Measurements from ENCODE around the gene DNER.
A peak's percentile ranks its signal among the peaks of the same experiment; 100 is the strongest.

Gene DNER

GRCh38 chr2:229425598-229425997 lies 288.8 kb downstream of the DNER start:
- TF ChIP-seq YY1 (IDR thresholded peaks at IDR 0.05; ENCODE audit: insufficient read depth, insufficient read length) = no peak
- TF ChIP-seq ZNF274 (IDR thresholded peaks at IDR 0.05; ENCODE audit: low read depth, low read length) = no peak
- TF ChIP-seq SUZ12 (IDR thresholded peaks at IDR 0.05; ENCODE audit: extremely low read depth, insufficient read depth, insufficient read length) = no peak
- Histone ChIP-seq H3K4me1 (ENCODE audit: insufficient read depth, insufficient read length) (no peaks in the 10 kb centered on the region), H3K36me3 (ENCODE audit: insufficient read depth, insufficient read length, low read length) (no peaks in the 10 kb centered on the region), H3K9me3 (ENCODE audit: insufficient read depth, low read length) (peaks cover 11% of the 10 kb centered on the region), H3K4me3 (ENCODE audit: insufficient read length, low read depth) (no peak overlapping the region), H3K9ac (ENCODE audit: insufficient read length, low read depth) (no peak overlapping the region), H3K27me3 (ENCODE audit: insufficient read depth, insufficient read length) (no peaks in the 10 kb centered on the region)
- DNase-seq (ENCODE audit: low read depth, low spot score) = no peak

DNA sequence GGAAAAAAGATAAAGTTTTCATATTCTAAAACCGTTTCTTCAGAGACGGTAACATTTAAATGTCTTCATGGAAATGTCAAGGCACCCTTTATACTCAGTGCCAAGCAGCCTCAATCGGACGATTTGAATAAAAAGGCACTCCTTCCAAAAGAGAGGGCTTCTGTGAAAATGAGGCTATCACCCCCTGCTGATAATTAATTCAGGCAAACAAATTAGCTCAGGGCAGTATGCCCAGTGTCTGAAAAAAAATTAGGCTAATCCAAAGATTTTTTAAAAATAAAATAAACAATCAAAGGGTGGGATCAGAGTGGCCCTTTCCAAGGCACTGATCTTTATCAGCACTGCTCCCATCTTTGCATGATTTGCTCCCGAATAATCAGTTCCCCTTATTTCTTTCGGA lies 292.3 kb downstream of the DNER start:
- Histone ChIP-seq H3K36me3 (ENCODE audit: insufficient read depth, insufficient read length, low read length) (no peaks in the 10 kb centered on the region), H3K4me3 (ENCODE audit: insufficient read length, low read depth) (no peak overlapping the region), H3K9ac (ENCODE audit: insufficient read length, low read depth) (no peak overlapping the region), H3K4me1 (ENCODE audit: insufficient read depth, insufficient read length) (no peaks in the 10 kb centered on the region), H3K27me3 (ENCODE audit: insufficient read depth, insufficient read length) (no peaks in the 10 kb centered on the region), H3K9me3 (ENCODE audit: insufficient read depth, low read length) (peaks cover 11% of the 10 kb centered on the region)
- TF ChIP-seq YY1 (IDR thresholded peaks at IDR 0.05; ENCODE audit: insufficient read depth, insufficient read length) (no peak), SUZ12 (IDR thresholded peaks at IDR 0.05; ENCODE audit: extremely low read depth, insufficient read depth, insufficient read length) (no peak), ZNF274 (IDR thresholded peaks at IDR 0.05; ENCODE audit: low read depth, low read length) (no peak)
- DNase-seq (ENCODE audit: low read depth, low spot score) = no peak

GRCh38 chr2:229419158-229419557 lies 295.2 kb downstream of the DNER start:
- Histone ChIP-seq H3K4me3 (ENCODE audit: insufficient read length, low read depth) (no peak overlapping the region), H3K9ac (ENCODE audit: insufficient read length, low read depth) (no peak overlapping the region), H3K4me1 (ENCODE audit: insufficient read depth, insufficient read length) (no peaks in the 10 kb centered on the region), H3K27me3 (ENCODE audit: insufficient read depth, insufficient read length) (no peaks in the 10 kb centered on the region), H3K36me3 (ENCODE audit: insufficient read depth, insufficient read length, low read length) (no peaks in the 10 kb centered on the region), H3K9me3 (ENCODE audit: insufficient read depth, low read length) (peaks cover 6% of the 10 kb centered on the region)
- DNase-seq (ENCODE audit: low read depth, low spot score) = no peak
- TF ChIP-seq ZNF274 (IDR thresholded peaks at IDR 0.05; ENCODE audit: low read depth, low read length) (no peak), SUZ12 (IDR thresholded peaks at IDR 0.05; ENCODE audit: extremely low read depth, insufficient read depth, insufficient read length) (no peak), YY1 (IDR thresholded peaks at IDR 0.05; ENCODE audit: insufficient read depth, insufficient read length) (no peak)

GRCh38 chr2:229417916-229418315 lies 296.4 kb downstream of the DNER start:
- no peaks in the 10 kb centered on the region for H3K36me3 ChIP-seq (ENCODE audit: insufficient read depth, insufficient read length, low read length)
- TF ChIP-seq ZNF274 (IDR thresholded peaks at IDR 0.05; ENCODE audit: low read depth, low read length) (no peak), YY1 (IDR thresholded peaks at IDR 0.05; ENCODE audit: insufficient read depth, insufficient read length) (no peak)
- H3K9me3 ChIP-seq (ENCODE audit: insufficient read depth, low read length) = no peaks in the 10 kb centered on the region
- H3K4me1 ChIP-seq (ENCODE audit: insufficient read depth, insufficient read length) = no peaks in the 10 kb centered on the region
- no peak overlapping the region for H3K9ac ChIP-seq (ENCODE audit: insufficient read length, low read depth)
- no peaks in the 10 kb centered on the region for H3K27me3 ChIP-seq (ENCODE audit: insufficient read depth, insufficient read length)
- DNase-seq (ENCODE audit: low read depth, low spot score) = peak; percentile 44
- H3K4me3 ChIP-seq (ENCODE audit: insufficient read length, low read depth) = no peak overlapping the region

GRCh38 chr2:229417176-229417575 lies 297.2 kb downstream of the DNER start:
- no peaks in the 10 kb centered on the region for H3K27me3 ChIP-seq (ENCODE audit: insufficient read depth, insufficient read length)
- no peaks in the 10 kb centered on the region for H3K9me3 ChIP-seq (ENCODE audit: insufficient read depth, low read length)
- no peak overlapping the region for H3K9ac ChIP-seq (ENCODE audit: insufficient read length, low read depth)
- DNase-seq (ENCODE audit: low read depth, low spot score) = no peak
- H3K4me1 ChIP-seq (ENCODE audit: insufficient read depth, insufficient read length) = no peaks in the 10 kb centered on the region
- no peak overlapping the region for H3K4me3 ChIP-seq (ENCODE audit: insufficient read length, low read depth)
- H3K36me3 ChIP-seq (ENCODE audit: insufficient read depth, insufficient read length, low read length) = no peaks in the 10 kb centered on the region
- TF ChIP-seq YY1 (IDR thresholded peaks at IDR 0.05; ENCODE audit: insufficient read depth, insufficient read length) = no peak
- TF ChIP-seq SUZ12 (IDR thresholded peaks at IDR 0.05; ENCODE audit: extremely low read depth, insufficient read depth, insufficient read length) = no peak
- no peak for TF ChIP-seq ZNF274 (IDR thresholded peaks at IDR 0.05; ENCODE audit: low read depth, low read length)

GRCh38 chr2:229416116-229416694 lies 298.1 kb downstream of the DNER start:
- Histone ChIP-seq H3K4me3 (ENCODE audit: insufficient read length, low read depth) (no peak overlapping the region), H3K27me3 (ENCODE audit: insufficient read depth, insufficient read length) (no peaks in the 10 kb centered on the region), H3K9me3 (ENCODE audit: insufficient read depth, low read length) (no peaks in the 10 kb centered on the region), H3K9ac (ENCODE audit: insufficient read length, low read depth) (no peak overlapping the region), H3K4me1 (ENCODE audit: insufficient read depth, insufficient read length) (no peaks in the 10 kb centered on the region), H3K36me3 (ENCODE audit: insufficient read depth, insufficient read length, low read length) (no peaks in the 10 kb centered on the region)
- TF ChIP-seq ZNF274 (IDR thresholded peaks at IDR 0.05; ENCODE audit: low read depth, low read length) = no peak
- no peak for TF ChIP-seq YY1 (IDR thresholded peaks at IDR 0.05; ENCODE audit: insufficient read depth, insufficient read length)
- no peak for TF ChIP-seq SUZ12 (IDR thresholded peaks at IDR 0.05; ENCODE audit: extremely low read depth, insufficient read depth, insufficient read length)
- DNase-seq (ENCODE audit: low read depth, low spot score) = no peak

- Histone ChIP-seq H3K27me3 (ENCODE audit: insufficient read depth, insufficient read length) (no peaks in the 10 kb centered on the region), H3K4me1 (ENCODE audit: insufficient read depth, insufficient read length) (no peaks in the 10 kb centered on the region)
- no peak for TF ChIP-seq YY1 (IDR thresholded peaks at IDR 0.05; ENCODE audit: insufficient read depth, insufficient read length)
- TF ChIP-seq SUZ12 (IDR thresholded peaks at IDR 0.05; ENCODE audit: extremely low read depth, insufficient read depth, insufficient read length) = no peak
- no peak for TF ChIP-seq ZNF274 (IDR thresholded peaks at IDR 0.05; ENCODE audit: low read depth, low read length)
Measured at GRCh38 chr2:229414631-229415030, 299.7 kb downstream of the DNER start.

More at GRCh38 chr2:229414631-229415030, 299.7 kb downstream of the DNER start:
- H3K36me3 ChIP-seq (ENCODE audit: insufficient read depth, insufficient read length, low read length) = no peaks in the 10 kb centered on the region
- H3K9me3 ChIP-seq (ENCODE audit: insufficient read depth, low read length) = no peaks in the 10 kb centered on the region
- DNase-seq (ENCODE audit: low read depth, low spot score) = no peak
- no peak overlapping the region for H3K4me3 ChIP-seq (ENCODE audit: insufficient read length, low read depth)
- no peak overlapping the region for H3K9ac ChIP-seq (ENCODE audit: insufficient read length, low read depth)
